Ascending aorta (tissue), 2 donors: ENCODE results near the gene MYBPC2. TPM values are rescaled to one million over a fixed set of nuclear protein-coding genes. Genes with fewer than 3 reads are reported as not detected.

Experiments used
- DNase-seq, 2 donors: peaks; one replicate each; pipeline ENCODE4 v3.0.0-alpha.2; 2019; ENCODE audit warnings: low spot score in 2 of 2
- H3K27ac ChIP-seq, 2 donors: fragments of 200-600 bp; sonication (generic); one replicate each; pipeline ENCODE4 v1.5.1; 2016 to 2017; ENCODE audit warnings: mild to moderate bottlenecking in 1 of 2
- H3K27me3 ChIP-seq: fragments of 200-600 bp; sonication (generic); one replicate; pipeline ENCODE4 v1.5.1; 2017
- H3K36me3 ChIP-seq, 2 donors: fragments of 200-600 bp; sonication (generic); one replicate each; pipeline ENCODE4 v1.5.1; 2016
- H3K4me1 ChIP-seq, 2 donors: fragments of 200-600 bp; sonication (generic); one replicate each; pipeline ENCODE4 v1.5.1; 2016 to 2017; ENCODE audit warnings: mild to moderate bottlenecking in 1 of 2
- H3K4me3 ChIP-seq, 2 donors: fragments of 200-600 bp; sonication (generic); one replicate each; pipeline ENCODE4 v1.5.1; 2016 to 2017; ENCODE audit warnings: mild to moderate bottlenecking in 1 of 2
- H3K9me3 ChIP-seq, 2 donors: fragments of 200-600 bp; sonication (generic); one replicate each; pipeline ENCODE4 v1.5.1; 2016
- intact Hi-C: fragments of 100-400 bp; cut with DNase I; formaldehyde crosslinking; loops from one replicate; pipeline ENCODE4 v1.15.1; 2023
- total RNA-seq: library from RNA; depleted of rRNA; stranded (reverse); fragments of >200 nt; gene quantifications from one replicate; pipeline ENCODE4 v1.1.0, GENCODE V29; 2016
- TF ChIP-seq, protein P1 (sequence below), 3 experiments: fragments of 200-600 bp in 2 of 3; fragments of 450-650 bp in 1 of 3; sonication (generic) in 2 of 3; IDR thresholded peaks; one replicate each; pipeline ENCODE4 v1.5.1; 2016 to 2019; ENCODE audit warnings: antibody characterized with exemption in 3 of 3, mild to moderate bottlenecking in 1 of 3, moderate library complexity in 1 of 3

The MYBPC2 gene
- total RNA-seq, 1 donor from 2014 or later, result not detected

DNA sequence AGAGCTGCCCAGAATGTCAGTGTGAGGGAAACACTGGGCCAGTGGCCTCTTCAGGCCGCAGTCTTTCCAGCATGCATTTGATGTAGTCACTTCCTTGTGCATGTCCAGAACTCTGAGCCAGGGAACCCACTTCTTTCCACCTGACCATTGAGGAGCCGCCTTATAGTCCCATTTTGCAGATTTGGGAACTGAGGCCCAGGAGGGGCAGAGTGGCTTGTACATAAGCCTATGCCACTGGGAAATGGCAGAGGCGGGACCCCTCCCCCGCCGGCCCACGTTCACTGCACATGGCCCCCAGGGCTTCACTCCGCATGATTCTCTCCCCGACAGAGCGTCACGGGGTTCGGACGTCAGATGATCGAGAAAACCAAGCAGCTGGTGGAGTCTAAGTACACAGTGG, 19.6 kb upstream of the MYBPC2 start:
- TF ChIP-seq, protein P1, sequence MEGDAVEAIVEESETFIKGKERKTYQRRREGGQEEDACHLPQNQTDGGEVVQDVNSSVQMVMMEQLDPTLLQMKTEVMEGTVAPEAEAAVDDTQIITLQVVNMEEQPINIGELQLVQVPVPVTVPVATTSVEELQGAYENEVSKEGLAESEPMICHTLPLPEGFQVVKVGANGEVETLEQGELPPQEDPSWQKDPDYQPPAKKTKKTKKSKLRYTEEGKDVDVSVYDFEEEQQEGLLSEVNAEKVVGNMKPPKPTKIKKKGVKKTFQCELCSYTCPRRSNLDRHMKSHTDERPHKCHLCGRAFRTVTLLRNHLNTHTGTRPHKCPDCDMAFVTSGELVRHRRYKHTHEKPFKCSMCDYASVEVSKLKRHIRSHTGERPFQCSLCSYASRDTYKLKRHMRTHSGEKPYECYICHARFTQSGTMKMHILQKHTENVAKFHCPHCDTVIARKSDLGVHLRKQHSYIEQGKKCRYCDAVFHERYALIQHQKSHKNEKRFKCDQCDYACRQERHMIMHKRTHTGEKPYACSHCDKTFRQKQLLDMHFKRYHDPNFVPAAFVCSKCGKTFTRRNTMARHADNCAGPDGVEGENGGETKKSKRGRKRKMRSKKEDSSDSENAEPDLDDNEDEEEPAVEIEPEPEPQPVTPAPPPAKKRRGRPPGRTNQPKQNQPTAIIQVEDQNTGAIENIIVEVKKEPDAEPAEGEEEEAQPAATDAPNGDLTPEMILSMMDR (IDR thresholded peaks at IDR 0.05), result no peak
- no peaks in the 10 kb centered on the region for H3K4me1 ChIP-seq
- H3K27me3 ChIP-seq, result no peaks in the 10 kb centered on the region
- no peak overlapping the region for H3K27ac ChIP-seq
- intact Hi-C loops, result no loop called here
- H3K4me3 ChIP-seq, result no peak overlapping the region
- DNase-seq, result no peak
- H3K36me3 ChIP-seq, result peaks cover 2 to 12% of the 10 kb centered on the region in 2 donors
- no peaks in the 10 kb centered on the region for H3K9me3 ChIP-seq

DNA sequence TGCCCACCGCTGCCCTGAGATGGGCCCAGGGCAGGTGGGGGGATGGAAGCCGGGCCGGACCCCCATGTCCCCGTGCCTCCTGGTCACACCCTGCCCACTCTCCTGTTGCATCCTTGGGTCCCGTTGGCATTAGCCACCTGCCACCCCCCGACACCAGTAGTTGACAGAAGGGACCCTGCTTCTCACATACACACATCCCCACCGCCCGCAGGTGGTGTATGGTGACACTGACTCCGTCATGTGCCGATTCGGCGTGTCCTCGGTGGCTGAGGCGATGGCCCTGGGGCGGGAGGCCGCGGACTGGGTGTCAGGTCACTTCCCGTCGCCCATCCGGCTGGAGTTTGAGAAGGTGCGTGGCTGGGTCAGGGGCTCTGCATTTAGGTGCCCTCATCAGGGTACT, 19.2 kb upstream of the MYBPC2 start:
- Histone ChIP-seq H3K9me3 (no peaks in the 10 kb centered on the region), H3K27ac (no peak overlapping the region), H3K4me1 (peaks cover 0 to under 1% of the 10 kb centered on the region in 2 donors), H3K4me3 (no peak overlapping the region), H3K36me3 (peaks cover 2 to 12% of the 10 kb centered on the region in 2 donors), H3K27me3 (no peaks in the 10 kb centered on the region)
- intact Hi-C loops, result no loop called here
- TF ChIP-seq, protein P1 (IDR thresholded peaks at IDR 0.05), result no peak
- no peak for DNase-seq

DNA sequence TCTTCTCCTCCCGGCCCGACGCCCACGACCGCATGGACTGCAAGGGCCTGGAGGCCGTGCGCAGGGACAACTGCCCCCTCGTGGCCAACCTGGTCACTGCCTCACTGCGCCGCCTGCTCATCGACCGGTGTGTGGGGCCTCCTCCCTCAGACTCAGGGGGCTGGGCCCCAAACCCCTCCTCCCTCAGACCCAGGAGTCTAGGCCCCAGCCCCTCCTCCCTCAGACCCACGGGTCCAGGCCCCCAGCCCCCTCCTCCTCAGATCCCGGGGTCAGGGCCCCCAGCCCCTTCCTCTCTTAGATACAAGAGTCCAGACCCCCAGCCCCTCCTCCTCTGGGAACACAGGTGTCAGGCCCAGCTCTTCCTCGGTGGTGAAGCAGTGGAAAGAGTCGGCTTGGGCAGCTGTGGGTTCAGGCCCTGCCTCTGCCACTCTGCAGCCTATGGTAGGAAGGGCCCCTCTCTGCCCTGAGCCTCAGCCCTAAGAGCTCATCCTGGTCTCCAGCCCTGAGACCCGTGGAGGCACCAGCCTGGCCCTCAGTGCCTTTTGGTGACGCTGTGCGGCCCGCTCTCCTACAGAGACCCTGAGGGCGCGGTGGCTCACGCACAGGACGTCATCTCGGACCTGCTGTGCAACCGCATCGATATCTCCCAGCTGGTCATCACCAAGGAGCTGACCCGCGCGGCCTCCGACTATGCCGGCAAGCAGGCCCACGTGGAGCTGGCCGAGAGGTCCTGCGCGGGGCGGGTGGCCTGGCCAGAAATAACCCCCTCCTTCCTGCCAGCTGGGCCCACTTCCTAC, 17.6 kb upstream of the MYBPC2 start:
- intact Hi-C loops, result loop anchor here (1.0 kb wide), 1 partner anchor 47 kb away; no protein-coding TSS in a partner anchor
- TF ChIP-seq, protein P1 (IDR thresholded peaks at IDR 0.05), result peak; percentile 72 to 93 (median 89)
- no peaks in the 10 kb centered on the region for H3K9me3 ChIP-seq
- no peak overlapping the region for H3K4me3 ChIP-seq
- DNase-seq, result peak in 1 of 2 donors; percentile 85
- H3K36me3 ChIP-seq, result no peaks in the 10 kb centered on the region
- peaks cover 7% of the 10 kb centered on the region for H3K27me3 ChIP-seq
- H3K4me1 ChIP-seq, result peaks cover 3 to 6% of the 10 kb centered on the region in 2 donors
- H3K27ac ChIP-seq, result no peak overlapping the region

DNA sequence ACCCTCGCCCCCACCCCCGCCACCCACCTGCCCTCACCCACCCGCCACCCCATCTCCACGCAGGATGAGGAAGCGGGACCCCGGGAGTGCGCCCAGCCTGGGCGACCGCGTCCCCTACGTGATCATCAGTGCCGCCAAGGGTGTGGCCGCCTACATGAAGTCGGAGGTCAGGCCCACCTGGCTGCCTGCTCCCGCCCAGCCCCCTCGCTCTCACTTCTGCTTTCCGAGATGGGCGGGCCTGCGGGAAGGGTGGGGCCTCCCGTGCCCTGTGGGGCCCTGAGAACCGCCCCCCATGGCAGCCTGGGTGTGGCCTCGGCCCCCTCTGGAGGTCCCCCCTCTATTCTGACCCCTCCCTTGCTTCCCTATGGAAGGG, 17.0 kb upstream of the MYBPC2 start:
- Histone ChIP-seq H3K27ac (no peak overlapping the region), H3K4me3 (no peak overlapping the region), H3K27me3 (peaks cover 7% of the 10 kb centered on the region), H3K36me3 (no peaks in the 10 kb centered on the region), H3K4me1 (peaks cover 3 to 6% of the 10 kb centered on the region in 2 donors), H3K9me3 (no peaks in the 10 kb centered on the region)
- no peak for DNase-seq
- intact Hi-C loops, result no loop called here
- TF ChIP-seq, protein P1 (IDR thresholded peaks at IDR 0.05), result no peak

DNA sequence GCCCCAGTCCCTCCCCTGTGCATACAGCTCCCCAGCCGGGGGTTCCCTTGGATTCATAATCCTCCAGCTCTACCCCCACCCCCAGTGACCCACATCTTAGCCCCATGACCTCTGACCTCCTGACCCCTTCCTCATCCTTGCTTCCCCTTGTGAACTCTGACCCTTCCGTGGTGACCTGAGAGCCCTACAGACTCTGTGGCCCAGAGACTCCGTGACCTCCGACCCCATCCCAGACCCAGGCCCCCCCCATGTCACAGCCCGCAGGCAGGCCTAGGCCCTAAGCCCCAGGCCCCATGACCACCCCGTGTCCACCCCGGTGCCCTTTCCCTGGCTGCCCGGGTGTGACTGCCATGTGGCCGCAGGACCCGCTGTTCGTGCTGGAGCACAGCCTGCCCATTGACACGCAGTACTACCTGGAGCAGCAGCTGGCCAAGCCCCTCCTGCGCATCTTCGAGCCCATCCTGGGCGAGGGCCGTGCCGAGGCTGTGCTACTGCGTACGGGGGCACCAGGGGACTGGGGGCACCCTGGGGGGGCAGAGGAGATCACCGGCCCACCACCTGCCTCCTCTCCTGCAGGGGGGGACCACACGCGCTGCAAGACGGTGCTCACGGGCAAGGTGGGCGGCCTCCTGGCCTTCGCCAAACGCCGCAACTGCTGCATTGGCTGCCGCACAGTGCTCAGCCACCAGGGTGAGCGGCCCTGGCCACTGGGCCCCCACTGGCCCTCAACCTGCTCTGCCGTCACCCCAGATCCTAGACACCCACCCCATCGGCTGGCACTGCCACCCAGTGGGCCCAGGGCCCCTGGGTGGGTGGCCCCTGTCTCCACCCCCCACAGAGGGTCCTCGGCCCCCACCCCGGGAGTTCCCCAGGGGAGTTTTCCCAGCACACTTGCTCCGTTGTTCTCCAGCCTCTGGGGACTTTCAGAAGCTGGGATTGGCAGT, 16.4 kb upstream of the MYBPC2 start:
- H3K9me3 ChIP-seq, result no peaks in the 10 kb centered on the region

More for the DNA sequence above, 16.4 kb upstream of the MYBPC2 start:
- intact Hi-C loops, result no loop called here
- DNase-seq, result no peak
- Histone ChIP-seq H3K27ac (no peak overlapping the region), H3K27me3 (peaks cover 7% of the 10 kb centered on the region), H3K36me3 (no peaks in the 10 kb centered on the region), H3K4me1 (peaks cover 3 to 6% of the 10 kb centered on the region in 2 donors), H3K4me3 (no peak overlapping the region)
- TF ChIP-seq, protein P1 (IDR thresholded peaks at IDR 0.05), result no peak
